Measurements from ENCODE around the gene SDHAF2. TPM values are rescaled to one million over a fixed set of nuclear protein-coding genes. Genes with fewer than 3 reads are reported as not detected.

Gene SDHAF2
- total and polyA plus RNA-seq, 2 of the 4 experiments (the other 2 are of a cell fraction) = 50.4 to 91.1 TPM

DNA sequence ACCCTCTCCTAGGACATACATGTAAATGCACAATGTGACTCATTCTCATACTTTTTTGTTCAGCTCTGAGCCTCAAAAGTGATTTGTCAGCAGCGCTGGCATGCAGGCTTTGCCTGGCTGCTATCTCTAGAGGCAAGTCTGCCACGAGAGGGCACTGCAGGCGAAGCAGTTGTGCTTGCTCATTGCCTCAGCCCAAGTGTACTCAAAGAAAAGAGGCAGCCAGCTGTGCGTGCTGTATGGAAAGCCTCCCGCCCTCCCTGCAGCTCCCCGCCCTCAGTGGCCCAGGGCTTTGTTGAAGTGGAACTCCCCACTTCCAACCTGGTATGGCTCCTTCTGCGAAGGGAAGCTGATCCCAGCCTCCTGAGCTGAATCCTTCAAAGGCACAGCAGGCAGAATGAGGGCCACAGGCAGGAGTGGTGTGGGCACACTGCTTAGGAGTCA lies 16.3 kb downstream of the SDHAF2 start:
- peaks cover 8% of the 10 kb centered on the region for H3K4me1 ChIP-seq (ENCODE audit: control insufficient read depth, insufficient read depth, low read length)
- peaks cover 39% of the 10 kb centered on the region for H3K36me3 ChIP-seq (ENCODE audit: control insufficient read depth, insufficient read depth, low read length)
- H3K18ac ChIP-seq (ENCODE audit: low read depth, low read length) = no peak overlapping the region; the same call in 1 of the 2 replicates
- peaks cover 45% of the 10 kb centered on the region for H4K20me1 ChIP-seq (ENCODE audit: insufficient read depth, low read length)
- no peak overlapping the region for H4K91ac ChIP-seq (ENCODE audit: insufficient read depth, low read depth, low read length)
- WGBS, 2 experiments (ENCODE audit: extremely low coverage in 2 of 2, insufficient read length in 1 of 2) = 3% methylated on average over 4 of the region's 7 CpGs; no CpG with 5 or more reads in 1 of the 2 experiments
- H3K79me1 ChIP-seq (ENCODE audit: low read depth in 1 of 2, low read length in 2 of 2) = peaks cover 26 to 70% of the 10 kb centered on the region in 2 experiments
- in situ Hi-C loops (cut with MboI; ENCODE audit: low sequenced_read_pairs) (loop anchor here (5.0 kb wide), 1 partner anchor 191 kb away; no protein-coding TSS in a partner anchor), dilution Hi-C loops (cut with HindIII; ENCODE audit: low sequenced_read_pairs, unreplicated experiment) (no loop called here), intact Hi-C loops (cut with micrococcal nuclease) (loop anchor here (1.0 kb wide), 3 partner anchors 71 to 192 kb away; no protein-coding TSS in a partner anchor)
- no peaks in the 10 kb centered on the region for H3K9me3 ChIP-seq (ENCODE audit: control insufficient read depth, insufficient read depth, low read length)
- DNase-seq (peak; percentile 97), ATAC-seq (ENCODE audit: low read depth) (peak; percentile 97)
- H3K56ac ChIP-seq (ENCODE audit: extremely low read depth, insufficient read depth, low read length) = no peak overlapping the region
- H3K9me1 ChIP-seq (ENCODE audit: insufficient read depth, low read length) = peaks cover 7% of the 10 kb centered on the region; the same call in 1 of the 2 replicates
- H3K27ac ChIP-seq (ENCODE audit: insufficient read depth, low read length) = peak overlapping the region; percentile 71
- CTCF ChIA-PET = interaction anchor here (0.6 to 3.4 kb wide), 20 partner anchors 11 to 287 kb away, joined by 3 to 27 read pairs (median 4); partner anchors contain the start of genes CPSF7, LRRC10B and SDHAF2
- POLR2A ChIA-PET (ENCODE audit: unreplicated experiment) = interaction anchor here (0.9 kb wide), 1 partner anchor 17 kb away, joined by 3 read pairs; no protein-coding TSS in a partner anchor
- no TSS peak for BruUV-seq (replicated peaks)
- H3K27me3 ChIP-seq (ENCODE audit: control insufficient read depth, insufficient read depth, low read length) = no peaks in the 10 kb centered on the region
- H3K9ac ChIP-seq (ENCODE audit: low read depth, low read length) = peak overlapping the region; percentile 51
- H2BK120ac ChIP-seq (ENCODE audit: low read depth, low read length) = no peak overlapping the region
- peak overlapping the region; percentile 74 for H3K4ac ChIP-seq (ENCODE audit: low read depth, low read length)
- H2BK5ac ChIP-seq (ENCODE audit: low read depth, low read length, poor library complexity, severe bottlenecking) = peak overlapping the region; percentile 67
- H2AK9ac ChIP-seq (replicated peaks; ENCODE audit: low read depth, low read length, poor library complexity) = peak overlapping the region; percentile 94
- peak overlapping the region; percentile 72; the same call in 1 of the 2 replicates for H2AK5ac ChIP-seq (ENCODE audit: low read depth, low read length)
- no peak overlapping the region; the same call in 1 of the 2 replicates for H4K5ac ChIP-seq (ENCODE audit: low read depth, low read length)
- H3K4me2 ChIP-seq (ENCODE audit: low read depth, low read length) = peak overlapping the region; percentile 11; the same call in 1 of the 2 replicates
- H2AFZ ChIP-seq (replicated peaks; ENCODE audit: low read length, poor library complexity) = peak overlapping the region; percentile 76
- peak overlapping the region; percentile 80 for H3K14ac ChIP-seq (replicated peaks; ENCODE audit: low read depth, low read length)
- H3K4me3 ChIP-seq (ENCODE audit: insufficient read depth, low read depth, low read length) = no peak overlapping the region
- no peak overlapping the region for H3K23ac ChIP-seq (ENCODE audit: low read depth, low read length)
- no peak overlapping the region for H2BK20ac ChIP-seq (ENCODE audit: low read depth, low read length)
- H4K8ac ChIP-seq (ENCODE audit: low read depth in 2 of 2, low read length in 2 of 2) = peak overlapping the region in 1 of 2 experiments; percentile 84; a peak in 2 of 4 replicates
- H2BK15ac ChIP-seq (ENCODE audit: low read depth, low read length) = no peak overlapping the region
- TF ChIP-seq MAFK (IDR thresholded peaks at IDR 0.05; ENCODE audit: low read depth, low read length) = peak; percentile 93
- no peak for TF ChIP-seq POLR2A (IDR thresholded peaks at IDR 0.05; ENCODE audit: low read depth, low read length)
- TF ChIP-seq BHLHE40 (IDR thresholded peaks at IDR 0.05; ENCODE audit: low read depth, low read length) = no peak
- TF ChIP-seq MAZ (IDR thresholded peaks at IDR 0.05; ENCODE audit: borderline replicate concordance, low read depth, low read length) = peak; percentile 56; the same call in 1 of the 2 replicates
- peak; percentile 69 for TF ChIP-seq CEBPB (IDR thresholded peaks at IDR 0.05; ENCODE audit: low read depth, low read length)
- no peak for TF ChIP-seq CHD1 (IDR thresholded peaks at IDR 0.05; ENCODE audit: low read depth, low read length)
- no peak for TF ChIP-seq RFX5 (IDR thresholded peaks at IDR 0.05; ENCODE audit: low read depth, low read length)
- TF ChIP-seq, protein P1, sequence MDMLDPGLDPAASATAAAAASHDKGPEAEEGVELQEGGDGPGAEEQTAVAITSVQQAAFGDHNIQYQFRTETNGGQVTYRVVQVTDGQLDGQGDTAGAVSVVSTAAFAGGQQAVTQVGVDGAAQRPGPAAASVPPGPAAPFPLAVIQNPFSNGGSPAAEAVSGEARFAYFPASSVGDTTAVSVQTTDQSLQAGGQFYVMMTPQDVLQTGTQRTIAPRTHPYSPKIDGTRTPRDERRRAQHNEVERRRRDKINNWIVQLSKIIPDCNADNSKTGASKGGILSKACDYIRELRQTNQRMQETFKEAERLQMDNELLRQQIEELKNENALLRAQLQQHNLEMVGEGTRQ (IDR thresholded peaks at IDR 0.05; ENCODE audit: low read depth, low read length) = no peak
- TF ChIP-seq RAD21 (IDR thresholded peaks at IDR 0.05; ENCODE audit: low read length) = peak; percentile 92
- TF ChIP-seq NFE2L2 (IDR thresholded peaks at IDR 0.05; ENCODE audit: low read depth, low read length) = peak; percentile 73; the same call in 1 of the 2 replicates
- peak; percentile 92 for TF ChIP-seq SMC3 (IDR thresholded peaks at IDR 0.05; ENCODE audit: low read depth, low read length)
- peak; percentile 56 for TF ChIP-seq RCOR1 (IDR thresholded peaks at IDR 0.05; ENCODE audit: insufficient replicate concordance, low read length)
- peak; percentile 97 for TF ChIP-seq CTCF (conservative IDR thresholded peaks at IDR 0.05; ENCODE audit: low read depth, low read length)
- TF ChIP-seq ELK1 (IDR thresholded peaks at IDR 0.05; ENCODE audit: borderline replicate concordance, low read depth, low read length) = no peak
- peak; percentile 18; the same call in 1 of the 2 replicates for TF ChIP-seq MXI1 (IDR thresholded peaks at IDR 0.05; ENCODE audit: borderline replicate concordance, low read depth, low read length)
